ENCODE measurements around the gene DHRSX.
"Not testable (repeated sequence)": the region's sequence is repeated elsewhere in the genome, so short reads cannot be mapped to it uniquely, and the experiment has no call there.

The DHRSX gene

DNA sequence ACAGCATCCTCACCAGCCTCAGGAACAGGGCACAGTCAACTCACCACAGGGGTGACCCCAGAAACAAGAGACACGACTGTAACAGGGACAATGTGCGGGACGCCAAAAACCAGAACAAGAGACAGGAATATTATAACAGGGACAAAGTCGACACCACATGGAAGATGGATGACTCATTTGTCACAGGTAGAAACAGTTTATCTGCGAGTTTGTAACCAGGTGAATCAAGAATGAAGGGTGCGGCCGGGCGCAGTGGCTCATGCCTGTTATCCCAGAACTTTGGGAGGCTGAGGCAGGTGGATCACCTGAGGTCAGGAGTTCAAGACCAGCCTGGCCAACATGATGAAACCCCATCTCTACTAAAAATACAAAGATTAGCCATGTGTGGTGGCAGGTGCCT lies 44.7 kb downstream of the DHRSX start:
- DNase-seq (ENCODE audit: low read depth in 3 of 3) = not testable (repeated sequence)

DNA sequence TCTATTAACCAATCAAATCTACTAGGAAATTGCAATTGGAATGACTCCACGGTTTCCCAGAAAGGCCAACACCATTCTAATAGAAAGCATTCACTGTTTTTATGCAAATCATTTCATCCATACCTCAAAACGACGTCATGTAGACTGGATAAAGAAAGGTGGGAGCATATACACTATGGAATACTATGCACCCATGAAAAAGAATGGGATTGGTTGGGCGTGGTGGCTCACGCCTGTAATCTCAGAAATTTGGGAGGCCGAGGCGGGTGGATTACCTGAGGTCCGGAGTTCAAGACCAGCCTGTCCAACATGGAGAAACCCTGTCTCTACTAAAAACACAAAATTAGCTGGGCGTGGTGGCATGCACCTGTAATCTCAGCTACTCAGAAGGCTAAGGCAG lies 46.2 kb downstream of the DHRSX start:
- not testable (repeated sequence) for DNase-seq (ENCODE audit: low read depth in 3 of 3)

DNA sequence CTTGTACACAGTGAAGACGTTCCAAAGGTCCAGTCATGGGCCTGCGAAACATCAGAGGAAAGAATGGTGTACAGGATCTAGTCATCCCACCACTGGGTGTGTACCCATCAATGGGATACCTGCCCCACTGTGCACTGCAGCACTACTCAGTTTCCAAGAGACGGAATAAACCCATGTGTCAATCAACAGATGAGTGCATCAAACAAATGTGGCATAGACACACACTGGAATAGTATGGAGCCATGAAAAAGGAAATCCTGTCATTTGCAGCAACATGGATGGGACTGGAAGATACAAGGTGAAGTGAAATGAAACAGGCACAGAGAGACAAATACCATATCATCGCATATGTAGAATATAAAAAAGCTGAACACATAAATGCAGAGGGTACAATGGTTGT lies 48.0 kb downstream of the DHRSX start:
- DNase-seq (ENCODE audit: low read depth in 3 of 3) = no peak

DNA sequence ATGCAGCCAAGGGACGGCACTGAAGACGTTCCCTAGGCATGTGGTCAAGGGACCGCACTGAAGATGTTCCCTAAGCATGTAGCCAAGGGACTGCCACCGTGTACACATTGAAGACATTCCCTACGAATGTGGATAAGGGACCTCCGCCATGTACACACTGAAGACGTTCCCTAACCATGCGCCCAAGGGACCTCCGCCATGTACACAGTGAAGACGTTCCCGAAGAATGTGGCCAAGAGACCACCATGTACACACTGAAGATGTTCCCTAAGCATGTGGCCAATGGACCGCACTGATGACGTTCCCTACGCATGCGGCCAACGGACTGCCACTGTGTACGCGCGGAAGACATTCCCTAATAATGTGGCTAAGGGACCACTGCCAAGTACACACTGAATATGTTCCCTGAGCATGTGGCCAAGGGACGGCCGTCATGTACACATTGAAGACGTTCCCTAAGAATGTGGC lies 48.4 kb downstream of the DHRSX start:
- DNase-seq (ENCODE audit: low read depth in 3 of 3) = no peak

DNA sequence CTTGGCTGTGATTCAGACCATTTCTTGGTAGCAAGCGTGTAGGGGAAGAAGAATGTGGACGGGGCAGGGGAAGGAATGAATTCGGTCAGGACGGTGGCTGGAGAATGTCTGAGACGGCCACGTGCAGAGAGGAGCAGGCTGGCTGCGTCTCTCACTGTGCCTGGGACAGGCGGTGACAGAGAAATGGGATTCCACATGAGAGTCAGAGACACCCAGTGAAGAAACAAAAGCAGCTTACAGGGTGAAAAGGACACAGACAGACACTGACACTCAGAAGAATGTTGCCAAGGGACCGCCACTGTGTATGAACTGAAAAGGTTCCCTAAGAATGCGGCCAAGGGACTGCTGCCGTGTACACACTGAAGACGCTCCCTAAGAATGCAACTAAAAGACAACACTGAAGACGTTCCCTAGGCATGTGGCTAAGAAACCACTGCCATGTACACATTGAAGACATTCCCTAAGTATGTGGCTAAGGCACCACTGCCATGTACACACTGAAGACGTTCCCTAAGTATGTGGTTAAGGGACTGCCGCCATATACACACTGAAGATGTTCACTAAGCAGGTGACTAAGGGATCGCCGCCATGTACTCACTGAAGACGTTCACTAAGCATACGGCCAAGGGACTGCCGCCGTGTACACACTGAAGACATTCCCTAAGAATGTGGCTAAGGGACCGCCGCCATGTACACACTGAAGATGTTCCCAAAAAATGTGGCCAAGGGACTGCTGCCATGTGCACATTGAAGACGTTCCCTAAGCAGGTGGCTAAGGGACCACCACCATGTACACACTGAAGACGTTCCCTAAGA lies 49.1 kb downstream of the DHRSX start:
- DNase-seq (ENCODE audit: low read depth in 3 of 3) = no peak

DNA sequence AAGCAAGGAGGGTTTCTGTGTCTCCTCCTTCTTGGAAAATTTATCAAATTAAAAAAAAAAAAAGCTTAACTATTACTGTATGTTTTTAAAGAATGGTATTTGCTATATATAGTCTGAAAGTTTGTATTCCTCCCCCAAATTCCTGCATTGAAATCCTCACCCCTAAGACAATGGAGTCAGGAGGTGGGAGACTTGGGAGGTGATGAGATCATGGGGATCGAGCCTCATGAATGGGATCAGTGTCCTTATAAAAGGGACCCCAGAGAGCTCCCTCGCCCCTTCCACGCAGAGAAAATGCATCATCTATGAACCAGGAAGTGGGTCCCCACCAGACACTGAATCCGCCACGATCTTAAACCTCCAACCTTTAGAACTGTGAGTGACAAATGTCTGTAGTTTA lies 50.1 kb downstream of the DHRSX start:
- DNase-seq (ENCODE audit: low read depth in 3 of 3) = no peak

DNA sequence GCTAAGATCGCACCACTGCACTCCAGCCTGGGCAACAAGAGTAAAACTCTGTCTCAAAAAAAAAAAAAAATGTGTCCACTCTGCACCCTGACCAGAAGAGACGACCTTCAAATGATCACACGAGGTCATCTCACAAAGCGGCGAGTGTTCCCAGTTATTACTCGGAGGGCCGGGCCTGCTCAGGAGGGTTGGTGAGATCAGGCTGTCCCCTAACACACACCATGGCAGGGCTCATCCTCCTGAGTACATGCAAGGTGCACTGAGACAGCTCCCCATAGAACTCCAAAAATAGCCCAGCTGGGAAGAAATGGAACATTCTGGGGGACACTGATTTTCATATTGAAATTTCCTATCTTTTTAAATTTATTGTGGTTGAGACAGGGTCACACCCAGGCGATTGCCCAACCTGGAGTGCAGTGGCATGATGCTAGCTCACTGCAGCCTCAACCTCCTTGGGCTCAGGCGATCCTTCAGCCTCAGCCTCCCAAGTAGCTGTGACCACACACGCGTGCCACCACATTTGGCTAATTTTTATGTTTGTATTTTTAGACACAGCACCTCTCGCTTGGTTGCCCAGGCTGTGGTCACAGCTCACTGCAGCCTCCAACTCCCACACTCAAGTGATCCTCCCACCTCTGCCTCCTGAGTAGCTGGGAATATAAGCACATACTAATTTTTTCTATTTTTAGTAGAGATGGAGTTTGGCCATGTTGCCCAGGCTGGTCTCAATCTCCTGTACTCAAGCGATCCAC lies 51.5 kb downstream of the DHRSX start:
- no peak for DNase-seq (ENCODE audit: low read depth in 3 of 3)

DNA sequence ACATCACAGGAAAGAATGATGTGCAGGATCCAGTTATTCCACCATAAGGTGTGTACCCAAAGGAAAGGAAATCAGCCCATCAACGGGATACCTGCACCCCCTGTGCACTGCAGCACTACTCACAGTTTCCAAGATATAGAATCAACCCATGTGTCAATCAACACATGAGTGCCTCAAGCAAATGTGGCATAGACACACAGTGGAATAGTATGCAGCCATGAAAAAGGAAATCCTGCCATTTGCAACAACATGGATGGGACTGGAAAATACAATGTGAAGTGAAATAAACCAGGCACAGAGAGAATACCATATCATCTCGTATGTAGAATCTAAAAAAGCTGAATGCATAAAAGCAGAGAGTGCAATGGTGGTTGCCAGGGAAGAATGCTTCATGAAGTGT lies 53.3 kb downstream of the DHRSX start:
- DNase-seq (ENCODE audit: low read depth in 3 of 3) = no peak

DNA sequence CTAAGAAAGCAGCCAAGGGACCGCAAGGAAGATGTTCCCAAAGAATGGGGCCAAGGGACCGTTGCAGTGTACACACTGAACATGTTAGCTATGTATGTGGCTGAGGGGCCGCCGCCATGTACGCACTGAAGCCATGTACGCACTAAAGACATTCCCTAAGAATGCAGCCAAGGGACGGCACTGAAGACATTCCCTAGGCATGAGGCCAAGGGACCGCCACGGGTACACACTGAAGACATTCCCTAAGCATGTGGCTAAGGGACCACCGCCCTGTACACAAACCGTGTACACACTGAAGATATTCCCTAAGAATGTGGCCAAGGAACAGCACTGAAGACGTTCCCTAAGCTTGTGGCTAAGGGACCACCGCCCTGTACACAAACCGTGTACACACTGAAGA lies 54.0 kb downstream of the DHRSX start:
- no peak for DNase-seq (ENCODE audit: low read depth in 3 of 3)

DNA sequence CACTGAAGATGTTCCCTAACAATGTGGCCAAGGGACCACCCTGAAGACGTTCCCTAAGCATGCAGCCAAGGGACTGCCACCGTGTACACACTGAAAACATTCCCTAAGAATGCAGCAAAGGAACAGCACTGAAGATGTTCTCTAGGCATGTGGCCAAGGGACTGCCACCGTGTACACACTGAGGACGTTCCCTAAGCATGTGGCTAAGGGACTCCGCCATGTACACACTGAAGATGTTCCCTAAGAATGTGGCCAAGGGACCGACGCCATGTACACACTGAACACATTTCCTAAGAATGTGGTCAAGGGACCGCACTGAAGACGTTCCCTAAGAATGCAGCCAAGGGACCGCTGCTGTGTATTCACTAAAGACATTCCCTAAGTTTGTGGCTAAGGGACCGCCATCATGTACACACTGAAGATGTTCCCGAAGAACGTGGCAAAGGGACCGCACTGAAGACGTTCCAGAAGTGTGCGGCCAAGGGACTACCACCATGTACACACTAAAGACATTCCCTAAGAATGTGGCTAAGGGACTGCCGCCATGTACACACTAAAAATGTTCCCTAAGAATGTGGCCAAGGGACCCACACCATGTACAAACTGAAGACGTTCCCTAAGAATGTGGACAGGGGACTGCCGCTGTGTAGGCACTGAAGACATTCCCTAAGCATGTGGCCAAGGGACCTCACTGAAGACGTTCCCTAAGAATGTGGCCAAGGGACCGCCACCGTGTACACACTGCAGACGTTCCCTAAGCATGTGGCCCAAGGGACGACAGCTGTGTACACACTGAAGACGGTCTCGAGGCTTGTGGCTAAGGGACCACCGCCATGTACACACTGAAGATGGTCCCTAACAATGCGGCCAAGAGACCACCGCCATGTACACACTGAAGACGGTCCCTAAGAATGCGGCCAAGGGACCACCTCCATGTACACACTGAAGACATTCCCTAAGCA lies 54.8 kb downstream of the DHRSX start:
- no peak for DNase-seq (ENCODE audit: low read depth in 3 of 3)

DNA sequence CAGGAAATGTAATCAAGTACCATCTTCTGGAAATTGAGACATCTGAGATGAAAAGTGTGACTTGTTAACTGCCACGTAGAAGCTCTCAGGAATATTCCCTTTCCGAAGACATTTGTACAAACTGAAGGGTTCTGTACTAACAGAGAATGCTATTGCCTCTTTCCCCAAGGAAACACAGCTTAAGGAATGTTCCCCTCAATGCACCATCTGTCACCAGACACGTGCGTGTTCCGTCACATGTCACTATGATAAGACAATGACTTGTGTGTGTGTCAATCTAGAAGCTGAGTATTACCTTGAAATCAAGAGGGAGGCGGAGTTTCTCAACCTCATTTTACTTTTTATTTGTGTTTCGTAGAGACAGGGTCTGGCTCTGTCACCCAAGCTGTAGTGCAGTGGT lies 58.1 kb downstream of the DHRSX start:
- no peak for DNase-seq (ENCODE audit: low read depth in 3 of 3)

DNA sequence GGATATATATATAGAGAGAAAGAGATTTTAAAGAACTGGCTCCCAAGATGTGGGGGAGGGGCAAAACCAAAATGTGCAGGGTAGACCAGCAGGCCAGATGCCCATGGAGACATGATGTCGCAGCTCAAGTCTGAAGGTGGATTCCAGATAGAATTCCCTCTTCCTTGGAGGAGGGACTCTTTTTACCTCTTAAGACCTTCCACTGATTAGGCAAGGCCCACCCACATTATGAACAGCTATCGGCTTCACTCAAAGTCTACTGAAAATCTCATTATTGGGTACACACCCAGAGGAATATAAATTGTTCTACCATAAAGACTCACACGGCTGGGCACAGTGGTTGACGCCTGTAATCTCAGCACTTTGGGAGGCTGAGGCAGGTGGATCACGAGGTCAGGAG lies 59.3 kb downstream of the DHRSX start:
- DNase-seq (ENCODE audit: low read depth in 3 of 3) = no peak

DNA sequence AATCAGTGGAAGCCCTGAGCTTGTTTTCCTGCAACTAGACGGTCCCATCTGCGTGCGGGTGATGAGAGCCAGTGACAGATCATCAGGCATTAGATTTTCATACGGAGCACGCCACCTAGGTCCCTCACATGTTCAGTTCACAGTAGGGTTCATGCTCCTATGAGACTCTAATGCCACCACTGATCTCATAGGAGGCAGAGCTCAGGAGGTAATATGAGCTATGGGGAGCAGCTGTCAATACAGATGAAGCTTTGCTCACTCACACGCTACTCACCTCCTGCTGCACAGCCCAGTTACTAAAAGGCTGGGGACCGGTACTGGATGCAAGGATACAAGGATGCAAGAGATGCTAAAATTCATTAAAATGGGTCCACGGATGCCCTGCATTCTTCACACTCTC lies 61.2 kb downstream of the DHRSX start:
- DNase-seq (ENCODE audit: low read depth in 3 of 3) = no peak

DNA sequence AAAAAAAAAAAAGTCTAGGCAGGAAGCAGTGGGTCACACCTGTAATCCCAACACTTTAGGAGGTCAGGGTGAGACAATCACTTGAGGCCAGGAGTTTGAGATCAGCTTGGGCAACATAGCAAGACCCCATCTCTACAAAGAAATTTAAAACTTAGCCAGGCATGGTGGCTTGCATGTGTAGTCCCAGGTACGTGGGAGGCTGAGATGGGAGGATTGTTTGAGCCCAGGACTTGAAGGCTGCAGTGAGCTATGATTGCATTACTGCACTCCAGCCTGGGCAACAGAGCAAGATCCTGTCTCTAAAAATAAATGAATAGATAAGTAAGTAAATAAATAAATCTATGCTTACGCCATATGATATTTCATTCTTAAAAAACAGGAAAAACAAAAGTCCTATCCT lies 65.3 kb downstream of the DHRSX start:
- DNase-seq (ENCODE audit: low read depth in 3 of 3) = no peak

DNA sequence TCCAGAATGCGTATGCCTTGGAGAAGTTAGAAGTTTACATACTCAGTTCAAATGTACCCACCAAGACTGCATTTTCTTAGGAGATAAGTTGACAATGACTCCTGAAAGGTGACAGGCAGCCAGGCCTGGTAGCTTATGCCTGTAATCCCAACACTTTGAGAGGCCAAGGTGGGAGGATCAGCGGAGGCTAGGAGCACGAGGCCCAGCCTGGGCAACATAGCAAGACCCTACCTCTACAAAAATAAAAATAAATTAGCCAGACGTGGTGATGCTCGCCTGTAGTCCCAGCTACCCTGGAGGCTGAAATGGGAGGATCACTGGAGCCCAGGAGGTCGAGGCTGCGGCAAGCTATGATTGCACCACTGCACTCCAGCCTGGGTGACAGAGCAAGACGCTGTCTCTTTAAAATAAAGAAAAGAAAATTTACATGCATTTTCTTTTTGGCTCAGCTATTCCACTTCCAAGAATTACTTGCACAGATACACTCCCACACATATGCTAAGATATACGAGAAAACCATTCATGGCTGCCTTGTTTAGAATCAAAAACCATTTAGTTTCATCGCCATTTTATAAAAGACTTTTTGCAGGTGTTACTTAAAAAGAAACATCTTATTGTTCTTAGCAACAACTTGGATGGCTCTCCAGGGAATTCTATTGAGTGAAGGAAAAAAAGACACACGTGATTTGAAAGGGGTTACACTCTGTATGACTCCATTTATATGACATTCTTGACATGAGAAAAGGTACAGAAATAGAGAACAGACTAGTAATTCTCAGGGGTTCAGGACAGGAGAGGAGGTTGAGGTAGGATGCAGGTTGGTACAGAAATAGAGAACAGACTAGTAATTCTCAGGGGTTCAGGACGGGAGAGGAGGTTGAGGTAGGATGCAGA lies 66.3 kb downstream of the DHRSX start:
- DNase-seq (ENCODE audit: low read depth in 3 of 3) = no peak

DNA sequence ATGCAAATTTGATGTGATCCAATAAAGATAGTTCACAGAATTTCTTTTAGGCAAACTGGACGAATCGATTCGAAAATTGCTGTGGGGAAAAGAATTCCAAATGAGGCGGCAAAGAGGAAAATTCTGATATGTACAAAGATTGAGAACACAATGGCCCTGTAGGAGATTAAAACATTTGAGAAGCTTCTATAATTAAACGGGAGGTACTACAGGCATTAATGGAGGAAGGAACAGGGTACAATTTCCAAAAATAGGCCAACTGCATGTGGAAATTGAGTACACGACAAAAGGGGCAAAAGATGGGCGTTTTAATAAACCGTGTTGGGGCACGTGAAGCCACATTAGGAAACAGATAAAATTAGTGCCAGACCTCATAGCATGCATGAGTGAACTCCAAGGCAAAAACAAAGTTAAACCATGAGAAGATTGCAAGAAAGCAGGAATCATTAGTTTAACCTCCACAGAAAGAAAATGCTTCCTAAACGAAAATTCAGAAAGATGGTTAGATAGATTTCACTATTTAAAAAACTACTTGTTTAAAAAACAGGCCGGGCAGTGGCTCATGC lies 68.4 kb downstream of the DHRSX start:
- no peak for DNase-seq (ENCODE audit: low read depth in 3 of 3)

DNA sequence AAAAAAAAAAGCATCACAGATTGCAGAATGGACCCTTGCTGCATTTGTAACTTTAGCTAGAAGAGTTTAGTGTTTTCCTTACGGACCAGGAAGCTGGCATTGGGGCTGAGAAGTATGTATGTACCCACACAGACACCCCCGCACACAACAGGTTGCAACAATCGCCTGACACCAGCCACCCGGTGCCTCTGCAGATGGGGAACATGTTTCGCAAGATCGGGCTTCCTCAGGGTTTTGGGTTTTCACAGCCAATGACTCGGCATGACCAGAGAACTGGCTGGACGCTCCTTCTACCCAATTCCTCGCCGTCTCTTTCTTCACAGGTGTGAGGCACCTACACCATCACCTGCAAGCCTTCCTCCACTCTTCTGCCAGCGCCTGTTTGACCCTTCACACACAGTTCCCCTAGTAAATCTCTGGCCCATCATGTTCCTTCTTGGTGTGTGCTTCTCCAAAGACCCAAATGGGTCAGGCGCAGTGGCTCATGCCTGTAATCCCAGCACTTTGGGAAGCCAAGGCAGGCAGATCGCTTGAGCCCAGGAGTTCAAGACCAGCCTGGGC lies 70.4 kb downstream of the DHRSX start:
- no peak for DNase-seq (ENCODE audit: low read depth in 3 of 3)

DNA sequence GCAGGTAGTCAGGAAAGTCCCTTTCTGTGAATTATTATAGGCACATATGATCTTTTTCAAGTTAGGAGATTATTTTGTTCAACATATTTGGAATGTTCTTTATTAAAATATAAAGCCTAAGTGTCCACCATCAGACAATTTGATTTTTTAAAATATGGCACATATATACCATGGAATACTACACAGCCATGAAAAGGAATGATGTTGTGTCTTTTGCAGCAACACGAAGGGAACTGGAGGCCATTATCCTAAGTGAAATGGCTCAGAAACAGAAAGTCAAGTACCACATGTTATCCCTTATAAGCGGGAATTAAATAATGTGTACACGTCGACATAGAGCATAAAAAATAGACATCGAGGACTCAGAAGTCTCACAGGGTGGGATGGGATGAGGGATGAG lies 73.0 kb downstream of the DHRSX start:
- no peak for DNase-seq (ENCODE audit: low read depth in 3 of 3)

DNA sequence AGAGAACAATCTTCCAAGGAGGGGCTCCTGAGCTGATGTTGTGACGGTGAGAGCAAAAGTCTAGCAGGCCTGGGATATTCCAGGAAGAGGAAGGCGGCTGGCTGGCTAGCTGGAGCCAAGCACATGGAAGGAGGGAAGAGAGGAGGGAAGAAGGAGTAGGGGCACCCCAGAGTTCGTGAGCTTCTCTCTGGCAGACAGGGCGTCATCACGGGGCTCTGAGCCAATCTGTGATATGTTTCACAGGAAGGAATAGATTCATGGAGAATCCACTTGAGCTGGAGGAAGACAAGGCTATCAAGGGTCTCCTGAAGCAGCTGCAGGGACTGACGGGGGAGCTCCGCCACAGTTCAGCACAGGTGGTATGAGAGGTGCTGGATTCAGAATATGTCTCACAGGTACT lies 73.6 kb downstream of the DHRSX start:
- DNase-seq (ENCODE audit: low read depth in 3 of 3) = no peak

DNA sequence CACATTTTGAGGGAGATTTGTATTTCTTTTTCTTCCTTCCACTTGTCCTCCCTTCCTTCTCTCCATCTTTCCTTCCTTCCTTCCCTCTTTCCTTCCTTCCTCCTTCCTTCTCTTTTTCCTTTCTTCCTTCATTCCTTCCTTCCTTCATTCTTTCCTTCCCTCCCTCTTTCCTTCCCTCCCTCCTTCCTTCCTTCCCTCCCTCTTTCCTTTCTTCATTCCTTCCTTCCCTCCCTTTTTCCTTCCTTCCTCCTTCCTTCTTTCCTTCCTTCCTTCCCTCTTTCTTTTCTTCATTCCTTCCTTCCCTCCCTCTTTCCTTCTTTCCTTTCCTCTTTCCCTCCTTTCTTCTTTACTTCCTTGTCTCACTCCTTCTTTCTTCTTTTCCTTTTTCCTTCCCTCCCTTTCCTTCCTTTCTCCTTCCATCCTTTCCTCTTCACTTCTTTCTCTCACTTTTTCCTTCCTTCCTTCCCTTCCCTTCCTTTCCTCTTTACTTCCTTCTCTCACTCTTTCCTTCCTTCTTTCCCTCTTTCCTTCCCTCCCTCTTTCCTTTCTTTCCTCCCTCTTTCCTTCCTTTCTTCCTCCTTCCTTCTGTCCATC lies 74.4 kb downstream of the DHRSX start:
- no peak for DNase-seq (ENCODE audit: low read depth in 3 of 3)

Measured in stimulated activated CD4-positive, alpha-beta T cell treated with anti-CD3 and anti-CD28 coated beads, TNF-alpha, amount 100 ng/mL, for 48 hours (primary cell).